Measurements from ENCODE around the gene C11orf42.

C11orf42 gene

GRCh38 chr11:6258571-6259081 lies 53.3 kb downstream of the C11orf42 start:
- no peak for DNase-seq

GRCh38 chr11:6260207-6260726 lies 54.9 kb downstream of the C11orf42 start:
- no peak for DNase-seq

Measured in NCI-H1694 treated with DMSO at 0.1 percent for 48 hours (cell line).